Keratinocyte (primary cell): ENCODE data around the gene CBFA2T3. TPM values are rescaled to one million over a fixed set of nuclear protein-coding genes. Genes with fewer than 3 reads are reported as not detected.

Experiments used
- DNase-seq: peaks from one replicate; pipeline ENCODE4 v3.0.0-alpha.2; 2011; ENCODE audit warnings: low read depth, missing footprints, low spot score
- FAIRE-seq: peaks from 2 replicates; lab custom pipeline; 2011; peaks lifted over from hg19 to GRCh38; lab: Jason Lieb, UNC
- H2AFZ ChIP-seq: 2 replicates; pipeline ENCODE4 v1.6.0; 2012; ENCODE audit warnings: low read length, control low read depth, inconsistent platforms; ENCODE audit not compliant: control insufficient read depth
- H3K27ac ChIP-seq: 2 replicates; pipeline ENCODE4 v1.5.1; 2011; ENCODE audit warnings: low read length; ENCODE audit not compliant: control insufficient read depth, insufficient read depth
- H3K27me3 ChIP-seq: 3 replicates; pipeline ENCODE4 v1.6.0; 2011; ENCODE audit warnings: low read length; ENCODE audit not compliant: control insufficient read depth, insufficient read depth; ENCODE audit errors: extremely low read depth
- H3K36me3 ChIP-seq, 2 experiments: 2 replicates in 1 of 2; 3 replicates in 1 of 2; pipeline ENCODE4 v1.5.1; 2011; ENCODE audit warnings: low read length in 2 of 2, mild to moderate bottlenecking in 1 of 2; ENCODE audit not compliant: control insufficient read depth in 2 of 2, insufficient read depth in 2 of 2; ENCODE audit errors: extremely low read depth in 1 of 2
- H3K4me1 ChIP-seq: 3 replicates; pipeline ENCODE4 v1.5.1; 2011; ENCODE audit warnings: low read length; ENCODE audit not compliant: control insufficient read depth, insufficient read depth; ENCODE audit errors: extremely low read depth
- H3K4me2 ChIP-seq: 3 replicates; pipeline ENCODE4 v1.6.0; 2011; ENCODE audit warnings: low read depth, low read length; ENCODE audit not compliant: control insufficient read depth, insufficient read depth; ENCODE audit errors: extremely low read depth
- H3K4me3 ChIP-seq, 3 experiments: fragments of 200-600 bp in 1 of 3; sonication (generic) in 1 of 3; 2 replicates in 2 of 3; 3 replicates in 1 of 3; pipeline ENCODE4 v1.5.1; 2011 to 2016; ENCODE audit warnings: low read length in 3 of 3, mild to moderate bottlenecking in 3 of 3, control low read depth in 2 of 3, inconsistent platforms in 1 of 3, low read depth in 1 of 3, mixed read lengths in 1 of 3, mixed run types in 1 of 3, moderate library complexity in 1 of 3; ENCODE audit not compliant: control insufficient read depth in 2 of 3, insufficient read depth in 2 of 3; ENCODE audit errors: extremely low read depth in 1 of 3
- H3K79me2 ChIP-seq: 2 replicates; pipeline ENCODE4 v1.6.0; 2012; ENCODE audit warnings: low read length; ENCODE audit not compliant: control insufficient read depth, insufficient read depth
- H3K9ac ChIP-seq: 3 replicates; pipeline ENCODE4 v1.6.0; 2011; ENCODE audit warnings: low read length; ENCODE audit not compliant: control insufficient read depth, insufficient read depth; ENCODE audit errors: extremely low read depth
- H3K9me1 ChIP-seq: 3 replicates; pipeline ENCODE4 v1.6.0; 2011; ENCODE audit warnings: low read length; ENCODE audit not compliant: control insufficient read depth, insufficient read depth; ENCODE audit errors: extremely low read depth
- H3K9me3 ChIP-seq: 2 replicates; pipeline ENCODE4 v1.5.1; 2012; ENCODE audit warnings: low read depth, low read length; ENCODE audit not compliant: control insufficient read depth
- H4K20me1 ChIP-seq: 3 replicates; pipeline ENCODE4 v1.6.0; 2011; ENCODE audit warnings: low read length; ENCODE audit not compliant: control insufficient read depth, insufficient read depth; ENCODE audit errors: extremely low read depth
- EZH2 ChIP-seq: IDR thresholded peaks from one replicate; pipeline ENCODE4 v1.6.1; 2012; ENCODE audit warnings: inconsistent platforms, mild to moderate bottlenecking, low read length, moderate library complexity
- dilution Hi-C: fragments of 300-500 bp; cut with MboI; formaldehyde crosslinking; loops from one replicate; pipeline ENCODE4 v1.7.0; 2020; ENCODE audit warnings: low sequenced_read_pairs; ENCODE audit not compliant: extremely low pct_ligation_motif_present
- polyA plus RNA-seq, 5 experiments: library from polyadenylated mRNA; depleted of rRNA in 3 of 5; stranded (reverse) in 3 of 5; stranded (forward) in 1 of 5; unstranded in 1 of 5; fragments of >200 nt; gene quantifications; 1 replicate in 1 of 5; 2 replicates in 3 of 5; 3 replicates in 1 of 5; pipeline versions ENCODE4 v1.2.1 to v1.2.3, GENCODE V29; 2011 to 2012; ENCODE audit warnings: missing spikeins in 2 of 5, low read depth in 1 of 5, low replicate concordance in 1 of 5
- TF ChIP-seq, protein P1 (sequence below), 3 experiments: IDR thresholded peaks in 1 of 3; conservative IDR thresholded peaks in 1 of 3; optimal IDR thresholded peaks in 1 of 3; 2 replicates in 2 of 3; 3 replicates in 1 of 3; pipeline versions ENCODE3 to v1.5.1; 2011; ENCODE audit warnings: low read length in 3 of 3, mild to moderate bottlenecking in 3 of 3, moderate library complexity in 2 of 3, control low read depth in 1 of 3, inconsistent platforms in 1 of 3; ENCODE audit not compliant: insufficient read depth in 2 of 3; ENCODE audit errors: extremely low read depth in 1 of 3

CBFA2T3 gene
- polyA plus RNA-seq, 1 donor (not counting 4 experiments of a cell fraction or from before 2014, with no cell fraction given), result 0.08 TPM

- H3K9me1 ChIP-seq, result no peaks in the 10 kb centered on the region
- H3K27ac ChIP-seq, result no peak overlapping the region
- no peak overlapping the region for H3K4me3 ChIP-seq
- no peaks in the 10 kb centered on the region for H4K20me1 ChIP-seq
- no peaks in the 10 kb centered on the region for H3K36me3 ChIP-seq
- H3K27me3 ChIP-seq, result peaks cover 39% of the 10 kb centered on the region
- H3K4me1 ChIP-seq, result no peaks in the 10 kb centered on the region
- no peak overlapping the region for H3K9ac ChIP-seq
- no peaks in the 10 kb centered on the region for H3K9me3 ChIP-seq
- no peak overlapping the region for H3K4me2 ChIP-seq
- no peak overlapping the region for H2AFZ ChIP-seq
- dilution Hi-C loops, result no loop called here
- TF ChIP-seq, protein P1, sequence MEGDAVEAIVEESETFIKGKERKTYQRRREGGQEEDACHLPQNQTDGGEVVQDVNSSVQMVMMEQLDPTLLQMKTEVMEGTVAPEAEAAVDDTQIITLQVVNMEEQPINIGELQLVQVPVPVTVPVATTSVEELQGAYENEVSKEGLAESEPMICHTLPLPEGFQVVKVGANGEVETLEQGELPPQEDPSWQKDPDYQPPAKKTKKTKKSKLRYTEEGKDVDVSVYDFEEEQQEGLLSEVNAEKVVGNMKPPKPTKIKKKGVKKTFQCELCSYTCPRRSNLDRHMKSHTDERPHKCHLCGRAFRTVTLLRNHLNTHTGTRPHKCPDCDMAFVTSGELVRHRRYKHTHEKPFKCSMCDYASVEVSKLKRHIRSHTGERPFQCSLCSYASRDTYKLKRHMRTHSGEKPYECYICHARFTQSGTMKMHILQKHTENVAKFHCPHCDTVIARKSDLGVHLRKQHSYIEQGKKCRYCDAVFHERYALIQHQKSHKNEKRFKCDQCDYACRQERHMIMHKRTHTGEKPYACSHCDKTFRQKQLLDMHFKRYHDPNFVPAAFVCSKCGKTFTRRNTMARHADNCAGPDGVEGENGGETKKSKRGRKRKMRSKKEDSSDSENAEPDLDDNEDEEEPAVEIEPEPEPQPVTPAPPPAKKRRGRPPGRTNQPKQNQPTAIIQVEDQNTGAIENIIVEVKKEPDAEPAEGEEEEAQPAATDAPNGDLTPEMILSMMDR (optimal IDR thresholded peaks at IDR 0.05 in 1 of 3, IDR thresholded peaks at IDR 0.05 in 1 of 3, conservative IDR thresholded peaks at IDR 0.05 in 1 of 3; ENCODE audit: extremely low read depth in 1 of 3, insufficient read depth in 2 of 3, low read length in 3 of 3), result no peak
- TF ChIP-seq EZH2, result no peak
- no peak for FAIRE-seq
- DNase-seq, result no peak
- H3K79me2 ChIP-seq, result no peaks in the 10 kb centered on the region
These were observed 25.0 kb downstream of the CBFA2T3 start for GRCh38 chr16:88951989-88952388.

- dilution Hi-C loops, result no loop called here
- FAIRE-seq, result no peak
These were observed 25.5 kb downstream of the CBFA2T3 start for GRCh38 chr16:88951501-88951900.

More at GRCh38 chr16:88951501-88951900, 25.5 kb downstream of the CBFA2T3 start:
- Histone ChIP-seq H3K9me3 (no peaks in the 10 kb centered on the region), H3K4me1 (no peaks in the 10 kb centered on the region), H4K20me1 (no peaks in the 10 kb centered on the region), H2AFZ (no peak overlapping the region), H3K27ac (no peak overlapping the region), H3K36me3 (no peaks in the 10 kb centered on the region), H3K79me2 (no peaks in the 10 kb centered on the region), H3K27me3 (peaks cover 37% of the 10 kb centered on the region), H3K4me2 (no peak overlapping the region), H3K9me1 (no peaks in the 10 kb centered on the region), H3K4me3 (no peak overlapping the region), H3K9ac (no peak overlapping the region)
- no peak for TF ChIP-seq EZH2
- TF ChIP-seq, protein P1 (optimal IDR thresholded peaks at IDR 0.05 in 1 of 3, IDR thresholded peaks at IDR 0.05 in 1 of 3, conservative IDR thresholded peaks at IDR 0.05 in 1 of 3; ENCODE audit: extremely low read depth in 1 of 3, insufficient read depth in 2 of 3, low read length in 3 of 3), result no peak
- DNase-seq, result no peak
